ENCODE results near the gene EFR3B. TPM values are rescaled to one million over a fixed set of nuclear protein-coding genes. Genes with fewer than 3 reads are reported as not detected.

EFR3B gene
- total and polyA plus RNA-seq, 2 of the 13 experiments (the other 11 are each of a cell fraction or from before 2014, with no cell fraction given) = 0.42 TPM

DNA sequence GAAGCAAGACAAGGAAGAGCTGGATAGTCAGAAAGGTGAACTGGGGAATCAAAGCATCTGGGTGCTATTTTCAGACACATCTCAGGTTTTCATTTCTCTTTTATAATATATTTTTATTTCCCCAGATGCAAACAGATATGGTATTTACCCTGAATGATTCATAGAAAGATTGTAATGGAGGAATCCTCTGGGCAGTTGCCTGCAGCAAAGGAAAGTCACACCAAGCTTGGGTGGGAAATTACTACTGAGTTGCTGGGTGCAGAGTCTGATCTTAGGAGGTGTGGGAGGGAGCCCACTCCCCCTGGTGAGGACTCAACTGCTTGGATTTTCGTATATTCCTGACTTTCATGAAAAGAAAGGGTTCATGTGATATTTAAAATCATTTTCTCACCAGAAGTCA, 2.1 kb downstream of the EFR3B start:
- Histone ChIP-seq H3K4me2 (ENCODE audit: low read depth, low read length) (no peak overlapping the region), H3K9ac (ENCODE audit: insufficient read depth, low read depth, low read length) (no peak overlapping the region), H3K79me2 (ENCODE audit: insufficient read depth, low read length) (no peaks in the 10 kb centered on the region), H4K20me1 (ENCODE audit: insufficient read depth, low read length) (no peaks in the 10 kb centered on the region), H3K27me3 (ENCODE audit: control insufficient read depth in 1 of 2, insufficient read depth in 2 of 2, low read length in 2 of 2) (peaks cover 0 to 36% of the 10 kb centered on the region in 2 experiments; a peak in 3 of 5 replicates), H3K4me1 (ENCODE audit: insufficient read depth, low read length) (peaks cover 21% of the 10 kb centered on the region), H3K4me3 (replicated peaks in 1 of 3; ENCODE audit: insufficient read depth in 1 of 3, low read depth in 2 of 3, low read length in 3 of 3) (no peak overlapping the region), H3K36me3 (replicated peaks in 1 of 2; ENCODE audit: control insufficient read depth in 1 of 2, insufficient read depth in 2 of 2, low read length in 2 of 2) (no peaks in the 10 kb centered on the region), H3K9me3 (ENCODE audit: low read length) (no peaks in the 10 kb centered on the region), H2AFZ (ENCODE audit: low read length) (no peak overlapping the region), H3K27ac (ENCODE audit: extremely low read length, insufficient read depth, low read length) (no peak overlapping the region)
- BruUV-seq (replicated peaks) = no TSS peak
- ChIA-PET CTCF (ENCODE audit: low intra/inter-chr PET ratio, low total read pairs) (no interaction called here), POLR2A (no interaction called here)
- intact Hi-C loops (cut with micrococcal nuclease; ENCODE audit: unreplicated experiment) = no loop called here
- FAIRE-seq (no peak), ATAC-seq (no peak), DNase-seq (ENCODE audit: low spot score) (no peak)
- TF ChIP-seq NFYB (CRISPR knock-in tag; IDR thresholded peaks at IDR 0.05) (no peak), GFI1 (CRISPR knock-in tag; IDR thresholded peaks at IDR 0.05; ENCODE audit: borderline replicate concordance) (no peak), GTF2F1 (IDR thresholded peaks at IDR 0.05; ENCODE audit: low read length) (no peak), FOXK2 (IDR thresholded peaks at IDR 0.05) (no peak), YEATS4 (CRISPR knock-in tag; IDR thresholded peaks at IDR 0.05; ENCODE audit: borderline replicate concordance) (no peak), JUN (CRISPR knock-in tag; IDR thresholded peaks at IDR 0.05) (no peak), ZNF841 (CRISPR knock-in tag; IDR thresholded peaks at IDR 0.05; ENCODE audit: borderline replicate concordance) (no peak), ZFAT (CRISPR knock-in tag; conservative IDR thresholded peaks at IDR 0.05) (no peak), TBX3 (IDR thresholded peaks at IDR 0.05; ENCODE audit: borderline replicate concordance) (no peak)
- TF ChIP-seq, protein P1, sequence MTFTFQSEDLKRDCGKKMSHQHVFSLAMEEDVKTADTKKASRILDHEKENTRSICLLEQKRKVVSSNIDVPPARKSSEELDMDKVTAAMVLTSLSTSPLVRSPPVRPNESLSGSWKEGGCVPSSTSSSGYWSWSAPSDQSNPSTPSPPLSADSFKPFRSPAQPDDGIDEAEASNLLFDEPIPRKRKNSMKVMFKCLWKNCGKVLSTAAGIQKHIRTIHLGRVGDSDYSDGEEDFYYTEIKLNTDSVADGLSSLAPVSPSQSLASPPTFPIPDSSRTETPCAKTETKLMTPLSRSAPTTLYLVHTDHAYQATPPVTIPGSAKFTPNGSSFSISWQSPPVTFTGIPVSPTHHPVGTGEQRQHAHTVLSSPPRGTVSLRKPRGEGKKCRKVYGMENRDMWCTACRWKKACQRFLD (CRISPR knock-in tag; IDR thresholded peaks at IDR 0.05; ENCODE audit: borderline replicate concordance) = no peak
- in situ Hi-C loops (cut with HindIII; ENCODE audit: extremely low pct_ligation_motif_present, low pct_unique_long_range_greater_than_20kb) = no loop called here
- 40% methylated on average over 1 of the region's 1 CpG for WGBS (ENCODE audit: low lambda C conversion rate)
